Mesenchymal stem cell (in vitro differentiated cells and primary cell): Measurements from ENCODE around the gene CLDN3.
"Not testable (repeated sequence)": the region's sequence is repeated elsewhere in the genome, so short reads cannot be mapped to it uniquely, and the experiment has no call there.

Experiments
- DNase-seq: peaks from one replicate; pipeline ENCODE4 v3.0.0-alpha.2; 2013
- H2AFZ ChIP-seq: one replicate; pipeline ENCODE4 v1.6.1; 2013; ENCODE audit warnings: low read depth, mild to moderate bottlenecking, control low read depth, inconsistent platforms, low read length, moderate library complexity
- H2AK5ac ChIP-seq: 2 replicates; pipeline ENCODE4 v1.6.1; 2013; ENCODE audit warnings: low read length, moderate library complexity, mild to moderate bottlenecking, inconsistent platforms; ENCODE audit not compliant: severe bottlenecking
- H2BK120ac ChIP-seq: one replicate; pipeline ENCODE4 v1.6.1; 2013; ENCODE audit warnings: low read depth, mild to moderate bottlenecking, inconsistent platforms, low read length, moderate library complexity
- H2BK12ac ChIP-seq, 2 experiments: one replicate each; pipeline ENCODE4 v1.6.1; 2013; ENCODE audit warnings: inconsistent platforms in 2 of 2, low read length in 2 of 2, mild to moderate bottlenecking in 2 of 2, moderate library complexity in 2 of 2, control low read depth in 1 of 2
- H2BK15ac ChIP-seq: one replicate; pipeline ENCODE4 v1.6.1; 2013; ENCODE audit warnings: mild to moderate bottlenecking, low read depth, inconsistent platforms; ENCODE audit not compliant: poor library complexity, severe bottlenecking
- H2BK5ac ChIP-seq: 2 replicates; pipeline ENCODE4 v1.6.1; 2013; ENCODE audit warnings: low read depth, mild to moderate bottlenecking, low read length, control low read depth, inconsistent platforms; ENCODE audit not compliant: poor library complexity, severe bottlenecking
- H3K14ac ChIP-seq, 2 experiments: one replicate each; pipeline ENCODE4 v1.6.1; 2013; ENCODE audit warnings: inconsistent platforms in 2 of 2, low read length in 2 of 2, control low read depth in 1 of 2, mild to moderate bottlenecking in 1 of 2, moderate library complexity in 1 of 2
- H3K18ac ChIP-seq, 2 experiments: one replicate each; pipeline ENCODE4 v1.6.1; 2013; ENCODE audit warnings: inconsistent platforms in 2 of 2, low read length in 2 of 2, control low read depth in 1 of 2, low read depth in 1 of 2, mild to moderate bottlenecking in 1 of 2
- H3K23ac ChIP-seq, 2 experiments: one replicate each; pipeline ENCODE4 v1.6.1; 2013; ENCODE audit warnings: inconsistent platforms in 2 of 2, low read length in 2 of 2, mild to moderate bottlenecking in 2 of 2, moderate library complexity in 2 of 2, control low read depth in 1 of 2
- H3K27ac ChIP-seq: 2 replicates; pipeline ENCODE4 v1.5.1; 2013; ENCODE audit warnings: mild to moderate bottlenecking, moderate library complexity, low read length, control low read depth, inconsistent platforms; ENCODE audit not compliant: poor library complexity, severe bottlenecking
- H3K27me3 ChIP-seq, 2 experiments: 2 replicates each; pipeline versions ENCODE4 v1.6.1 to v1.7.0; 2013; ENCODE audit warnings: low read length in 2 of 2, mild to moderate bottlenecking in 2 of 2, moderate library complexity in 2 of 2, control low read depth in 1 of 2, inconsistent platforms in 1 of 2; ENCODE audit not compliant: control insufficient read depth in 1 of 2, insufficient read depth in 1 of 2
- H3K36me3 ChIP-seq, 2 experiments: 2 replicates each; pipeline versions ENCODE4 v1.6.1 to v1.7.0; 2013; ENCODE audit warnings: low read length in 2 of 2, control low read depth in 1 of 2, inconsistent platforms in 1 of 2, low read depth in 1 of 2, mild to moderate bottlenecking in 1 of 2; ENCODE audit not compliant: insufficient read depth in 2 of 2, control insufficient read depth in 1 of 2
- H3K4ac ChIP-seq, 2 experiments: one replicate each; pipeline ENCODE4 v1.6.1; 2013; ENCODE audit warnings: inconsistent platforms in 2 of 2, low read length in 2 of 2, mild to moderate bottlenecking in 2 of 2, moderate library complexity in 2 of 2, control low read depth in 1 of 2, low read depth in 1 of 2
- H3K4me1 ChIP-seq: 2 replicates; pipeline ENCODE4 v1.6.1; 2013; ENCODE audit warnings: low read depth, low read length, control low read depth; ENCODE audit not compliant: control insufficient read depth, insufficient read depth
- H3K4me2 ChIP-seq: 2 replicates; pipeline ENCODE4 v1.6.1; 2013; ENCODE audit warnings: low read length, mild to moderate bottlenecking, inconsistent platforms; ENCODE audit not compliant: poor library complexity, severe bottlenecking
- H3K4me3 ChIP-seq, 2 experiments: 2 replicates each; pipeline versions ENCODE4 v1.5.1 to v1.7.0; 2013; ENCODE audit warnings: low read length in 2 of 2, mild to moderate bottlenecking in 2 of 2, control low read depth in 1 of 2, low read depth in 1 of 2; ENCODE audit not compliant: insufficient read depth in 1 of 2
- H3K79me1 ChIP-seq: replicated peaks from 2 replicates; pipeline ENCODE4 v1.6.1; 2013; ENCODE audit warnings: mild to moderate bottlenecking, control low read depth, low read length, inconsistent platforms; ENCODE audit not compliant: poor library complexity, severe bottlenecking
- H3K9ac ChIP-seq: 2 replicates; pipeline ENCODE4 v1.7.0; 2013; ENCODE audit warnings: mild to moderate bottlenecking, low read length, moderate library complexity
- H3K9me3 ChIP-seq: 2 replicates; pipeline ENCODE4 v1.7.0; 2013; ENCODE audit warnings: mild to moderate bottlenecking, low read length; ENCODE audit not compliant: control insufficient read depth
- H4K8ac ChIP-seq: one replicate; pipeline ENCODE4 v1.6.1; 2013; ENCODE audit warnings: inconsistent platforms, mild to moderate bottlenecking, low read length, moderate library complexity
- H4K91ac ChIP-seq: one replicate; pipeline ENCODE4 v1.6.1; 2013; ENCODE audit warnings: mild to moderate bottlenecking, low read length, inconsistent platforms
- WGBS: methylation state at CpG from one replicate; pipeline ENCODE4 v1.1.7; 2013; ENCODE audit warnings: mixed read lengths; 5-methylcytosine and 5-hydroxymethylcytosine counted together

Gene CLDN3

DNA sequence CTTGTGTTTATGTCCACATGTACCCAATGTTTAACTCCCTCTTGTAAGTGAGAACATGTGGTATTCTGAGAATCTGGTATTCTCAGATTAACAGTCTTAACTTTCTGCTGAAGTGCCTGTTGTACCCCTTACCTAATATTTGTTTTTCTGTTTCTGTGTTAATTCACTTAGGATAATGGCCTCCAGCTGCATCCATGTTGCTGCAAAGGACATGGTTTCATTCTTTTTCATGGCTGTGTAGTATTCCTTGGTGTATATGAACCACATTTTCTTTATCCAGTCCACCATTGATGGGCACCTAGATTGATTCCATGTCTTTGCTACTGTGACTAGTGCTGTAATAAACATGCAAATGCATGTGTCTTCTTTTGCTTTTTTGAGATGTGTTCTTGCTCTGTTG, 25.1 kb upstream of the CLDN3 start:
- H3K9ac ChIP-seq, H3K23ac ChIP-seq, H3K4me1 ChIP-seq, H3K27ac ChIP-seq, H2BK120ac ChIP-seq, H3K18ac ChIP-seq, H3K14ac ChIP-seq, H4K91ac ChIP-seq, H3K4ac ChIP-seq, H3K27me3 ChIP-seq, H3K36me3 ChIP-seq, H3K79me1 ChIP-seq, H2AFZ ChIP-seq, H2BK12ac ChIP-seq, DNase-seq, H4K8ac ChIP-seq, H3K4me3 ChIP-seq, H3K9me3 ChIP-seq, H3K4me2 ChIP-seq, H2BK5ac ChIP-seq, H2BK15ac ChIP-seq, H2AK5ac ChIP-seq: not testable (repeated sequence)

DNA sequence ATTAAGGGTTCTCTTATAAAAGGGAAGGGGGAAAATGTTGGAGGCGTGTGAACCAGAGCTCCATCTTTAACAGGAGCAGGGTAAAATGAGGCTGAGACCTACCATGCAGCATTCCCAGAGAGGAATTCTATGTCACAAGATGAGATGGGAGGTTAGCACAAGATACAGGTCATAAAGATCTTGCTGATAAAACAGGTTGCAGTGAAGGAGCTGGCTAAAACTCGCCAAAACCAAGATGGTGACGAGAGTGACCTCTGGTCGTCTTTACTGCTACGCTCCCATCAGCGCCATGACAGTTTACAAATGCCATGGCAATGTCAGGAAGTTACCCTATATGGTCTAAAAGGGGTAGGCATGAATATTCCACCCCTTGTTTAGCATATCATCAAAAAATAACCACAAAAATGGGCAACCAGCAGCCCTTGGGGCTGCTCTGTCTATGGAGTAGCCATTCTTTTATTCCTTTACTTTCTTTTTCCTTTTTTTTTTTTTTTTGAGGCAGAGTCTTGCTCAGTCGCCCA, 21.2 kb upstream of the CLDN3 start:
- not testable (repeated sequence) for H2BK5ac ChIP-seq, H3K36me3 ChIP-seq, H3K9me3 ChIP-seq, H4K91ac ChIP-seq, H3K27me3 ChIP-seq, H4K8ac ChIP-seq, H3K4me1 ChIP-seq, H3K9ac ChIP-seq, H3K18ac ChIP-seq, H3K27ac ChIP-seq, H2BK120ac ChIP-seq, H2BK12ac ChIP-seq, H3K4ac ChIP-seq, H2AFZ ChIP-seq, H2AK5ac ChIP-seq, H2BK15ac ChIP-seq, H3K23ac ChIP-seq, H3K79me1 ChIP-seq, H3K4me2 ChIP-seq, H3K14ac ChIP-seq, DNase-seq, H3K4me3 ChIP-seq
- 85% methylated on average over 7 of the region's 7 CpGs for WGBS

GRCh38 chr7:73789051-73789450, 19.0 kb upstream of the CLDN3 start:
- H3K36me3 ChIP-seq: no peaks in the 10 kb centered on the region
- 91% methylated on average over 4 of the region's 4 CpGs for WGBS
- H3K4me3 ChIP-seq: no peak overlapping the region
- H2BK5ac ChIP-seq: no peak overlapping the region
- H3K14ac ChIP-seq: no peak overlapping the region
- no peak overlapping the region for H4K91ac ChIP-seq
- H3K23ac ChIP-seq: no peak overlapping the region
- no peak overlapping the region for H2BK15ac ChIP-seq
- no peak overlapping the region for H3K18ac ChIP-seq
- no peak for DNase-seq
- H4K8ac ChIP-seq: no peak overlapping the region
- H3K9me3 ChIP-seq: no peaks in the 10 kb centered on the region
- no peak overlapping the region for H3K4ac ChIP-seq
- no peak overlapping the region for H3K9ac ChIP-seq
- H3K27ac ChIP-seq: no peak overlapping the region
- no peak overlapping the region for H2AFZ ChIP-seq
- H3K4me1 ChIP-seq: peaks cover 2% of the 10 kb centered on the region
- H3K27me3 ChIP-seq: no peaks in the 10 kb centered on the region
- no peak overlapping the region for H2AK5ac ChIP-seq
- H3K79me1 ChIP-seq: no peaks in the 10 kb centered on the region
- H2BK120ac ChIP-seq: no peak overlapping the region
- H2BK12ac ChIP-seq: no peak overlapping the region
- no peak overlapping the region for H3K4me2 ChIP-seq

DNA sequence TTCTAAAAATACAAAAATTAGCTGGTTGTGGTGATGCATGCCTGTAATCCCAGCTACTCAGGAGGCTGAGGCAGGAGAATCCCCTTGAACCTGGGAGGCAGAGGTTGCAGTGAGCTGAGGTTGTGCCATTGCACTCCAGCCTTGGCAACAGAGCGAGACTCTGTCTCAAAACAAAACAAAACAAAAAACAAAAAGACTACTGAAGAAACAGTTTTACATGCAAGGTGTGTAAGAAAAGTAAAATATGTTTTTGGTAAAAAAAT, 17.6 kb upstream of the CLDN3 start:
- no CpG with 5 or more reads among the region's 1 CpG for WGBS
- not testable (repeated sequence) for H2AFZ ChIP-seq, H3K4ac ChIP-seq, H2BK12ac ChIP-seq, H3K27me3 ChIP-seq, H3K36me3 ChIP-seq, H3K9me3 ChIP-seq, H2BK5ac ChIP-seq, H3K23ac ChIP-seq, H2AK5ac ChIP-seq, H3K14ac ChIP-seq, H4K8ac ChIP-seq, H3K18ac ChIP-seq, DNase-seq, H3K9ac ChIP-seq, H4K91ac ChIP-seq, H3K4me2 ChIP-seq, H3K4me3 ChIP-seq, H3K79me1 ChIP-seq, H2BK15ac ChIP-seq, H3K27ac ChIP-seq, H3K4me1 ChIP-seq, H2BK120ac ChIP-seq
